H1 (cell line): ENCODE results near the gene VTN. TPM values are rescaled to one million over a fixed set of nuclear protein-coding genes. Genes with fewer than 3 reads are reported as not detected.

ENCODE experiments used
- ATF2 ChIP-seq: IDR thresholded peaks from 2 replicates; pipeline ENCODE4 v1.6.1; 2012; ENCODE audit warnings: low read length, inconsistent platforms
- CBX5 ChIP-seq: fragments of 300-800, 300-1000 bp; sonication (generic); IDR thresholded peaks from 2 replicates; pipeline ENCODE4 v1.7.1; 2016; ENCODE audit warnings: antibody characterized with exemption, low read length, low read depth
- JUN ChIP-seq: IDR thresholded peaks from 2 replicates; pipeline ENCODE4 v1.6.1; 2011; ENCODE audit warnings: low read depth, mild to moderate bottlenecking, improper control_type of control experiment, low read length
- JUND ChIP-seq: IDR thresholded peaks from 2 replicates; pipeline ENCODE4 v1.6.1; 2011; ENCODE audit warnings: mild to moderate bottlenecking, improper control_type of control experiment, low read length
- TEAD4 ChIP-seq: IDR thresholded peaks from 2 replicates; pipeline ENCODE4 v1.6.1; 2012; ENCODE audit warnings: low read depth, low read length, inconsistent platforms, mixed read lengths
- YY1 ChIP-seq: IDR thresholded peaks from 2 replicates; pipeline ENCODE4 v1.6.1; 2011; ENCODE audit warnings: low read depth, mild to moderate bottlenecking, low read length
- polyA plus RNA-seq, 7 experiments: library from polyadenylated mRNA; depleted of rRNA in 3 of 7; stranded (reverse) in 5 of 7; unstranded in 2 of 7; fragments of >200 nt in 5 of 7; fragments of 200-250 nt in 2 of 7; gene quantifications; 1 replicate in 5 of 7; 2 replicates in 1 of 7; 4 replicates in 1 of 7; pipeline versions ENCODE4 v1.2.1 to v1.2.3, GENCODE V29; 2011 to 2013; ENCODE audit warnings: missing spikeins in 2 of 7, mixed read lengths in 2 of 7
- total RNA-seq: library from RNA; stranded (reverse); fragmentation: NEBNext Ultra II Directional; extraction: Animal tissue kit (Norgen Biotek cat#: 25700); gene quantifications from 2 replicates; pipeline ENCODE4 v1.2.1, GENCODE V29; 2021

VTN gene
- total and polyA plus RNA-seq, 2 of the 8 experiments (the other 6 are each of a cell fraction or from before 2014, with no cell fraction given): 0.18 TPM; not detected in 1

GRCh38 chr17:28404461-28404811 lies 34.3 kb upstream of the VTN start (continued):
- TF ChIP-seq YY1: no peak
- no peak for TF ChIP-seq CBX5
- TF ChIP-seq JUN: no peak
- no peak for TF ChIP-seq ATF2
- no peak for TF ChIP-seq JUND
- TF ChIP-seq TEAD4: no peak
